HepG2 (cell line): ENCODE data around the gene TAB2.

Experiments used
- CCDC6 ChIP-seq: sonication (generic); formaldehyde crosslinking; IDR thresholded peaks from 2 replicates; pipeline ENCODE4 v1.8.1; 2022; ENCODE audit warnings: mild to moderate bottlenecking, missing genetic modification reagents, moderate library complexity
- KMT2B ChIP-seq: IDR thresholded peaks from 2 replicates; pipeline ENCODE4 v1.6.1; 2016; ENCODE audit warnings: missing genetic modification reagents, missing compliant biosample characterization
- NFE2L2 ChIP-seq: fragments of 150-350 bp; IDR thresholded peaks from 2 replicates; pipeline ENCODE4 v1.6.1; 2014; ENCODE audit warnings: low read length
- SP140L ChIP-seq: sonication (generic); formaldehyde crosslinking; IDR thresholded peaks from 2 replicates; pipeline ENCODE4 v1.4.0; 2020; ENCODE audit warnings: missing genetic modification reagents, borderline replicate concordance
- TF ChIP-seq, protein P1 (sequence below): sonication (generic); formaldehyde crosslinking; IDR thresholded peaks from 2 replicates; pipeline ENCODE4 v1.5.0; 2020; ENCODE audit warnings: mild to moderate bottlenecking, missing genetic modification reagents, moderate library complexity

DNA sequence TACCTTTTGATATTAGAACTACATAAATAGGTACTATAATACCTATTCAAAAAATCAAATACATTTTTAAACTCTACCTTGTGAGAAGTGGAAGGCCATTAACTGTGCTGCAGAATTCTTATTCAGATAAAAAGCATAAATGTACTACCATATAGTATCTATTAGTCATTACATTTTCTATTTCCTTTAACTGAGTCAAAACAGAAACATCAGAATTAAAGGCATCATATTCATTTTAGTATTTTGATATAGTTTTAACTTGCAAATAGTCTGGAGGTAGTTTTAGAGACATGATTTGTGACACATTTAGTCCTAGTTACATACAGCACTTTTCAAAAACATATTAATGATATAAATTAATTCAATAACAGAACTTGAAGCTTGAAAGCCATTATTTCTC is 39.9 kb upstream of the TAB2 start:
- TF ChIP-seq, protein P1, sequence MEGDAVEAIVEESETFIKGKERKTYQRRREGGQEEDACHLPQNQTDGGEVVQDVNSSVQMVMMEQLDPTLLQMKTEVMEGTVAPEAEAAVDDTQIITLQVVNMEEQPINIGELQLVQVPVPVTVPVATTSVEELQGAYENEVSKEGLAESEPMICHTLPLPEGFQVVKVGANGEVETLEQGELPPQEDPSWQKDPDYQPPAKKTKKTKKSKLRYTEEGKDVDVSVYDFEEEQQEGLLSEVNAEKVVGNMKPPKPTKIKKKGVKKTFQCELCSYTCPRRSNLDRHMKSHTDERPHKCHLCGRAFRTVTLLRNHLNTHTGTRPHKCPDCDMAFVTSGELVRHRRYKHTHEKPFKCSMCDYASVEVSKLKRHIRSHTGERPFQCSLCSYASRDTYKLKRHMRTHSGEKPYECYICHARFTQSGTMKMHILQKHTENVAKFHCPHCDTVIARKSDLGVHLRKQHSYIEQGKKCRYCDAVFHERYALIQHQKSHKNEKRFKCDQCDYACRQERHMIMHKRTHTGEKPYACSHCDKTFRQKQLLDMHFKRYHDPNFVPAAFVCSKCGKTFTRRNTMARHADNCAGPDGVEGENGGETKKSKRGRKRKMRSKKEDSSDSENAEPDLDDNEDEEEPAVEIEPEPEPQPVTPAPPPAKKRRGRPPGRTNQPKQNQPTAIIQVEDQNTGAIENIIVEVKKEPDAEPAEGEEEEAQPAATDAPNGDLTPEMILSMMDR (CRISPR knock-in tag), result no peak
- TF ChIP-seq CCDC6 (CRISPR knock-in tag), result no peak
- TF ChIP-seq SP140L, result no peak
- no peak for TF ChIP-seq KMT2B (CRISPR knock-in tag)
- no peak for TF ChIP-seq NFE2L2
